ENCODE results near the gene MOCOS.
A peak's percentile ranks its signal among the peaks of the same experiment; 100 is the strongest.

MOCOS gene

GRCh38 chr18:36279001-36279400, 91.7 kb downstream of the MOCOS start:
- no peak for DNase-seq

- no peak for DNase-seq
These were observed 94.6 kb downstream of the MOCOS start for GRCh38 chr18:36281936-36282335.

GRCh38 chr18:36283448-36283847, 96.2 kb downstream of the MOCOS start:
- no peak for DNase-seq

- DNase-seq, result no peak
These were observed 97.0 kb downstream of the MOCOS start for GRCh38 chr18:36284268-36284667.

GRCh38 chr18:36284671-36285295, 97.5 kb downstream of the MOCOS start:
- DNase-seq, result peak; percentile 54

- no peak for DNase-seq
These were observed 100.4 kb downstream of the MOCOS start for GRCh38 chr18:36287653-36288052.

GRCh38 chr18:36288689-36289088, 101.4 kb downstream of the MOCOS start:
- DNase-seq, result no peak

- DNase-seq, result no peak
These were observed 106.7 kb downstream of the MOCOS start for GRCh38 chr18:36294031-36294430.

GRCh38 chr18:36295214-36295613, 107.9 kb downstream of the MOCOS start:
- DNase-seq, result no peak

- DNase-seq, result no peak
These were observed 108.6 kb downstream of the MOCOS start for GRCh38 chr18:36295880-36296301.

GRCh38 chr18:36296650-36297416, 109.5 kb downstream of the MOCOS start:
- peak; percentile 84 for DNase-seq

- DNase-seq, result peak; percentile 83
These were observed 110.3 kb downstream of the MOCOS start, which contains the start of gene FHOD3 for GRCh38 chr18:36297417-36298125. FHOD3 (plus strand) TSS chr18:36297713; CDS start chr18:36297836, 123 bp downstream.

GRCh38 chr18:36298126-36298741, 110.9 kb downstream of the MOCOS start:
- DNase-seq, result peak; percentile 83

- DNase-seq, result no peak
These were observed 111.7 kb downstream of the MOCOS start for GRCh38 chr18:36299015-36299414.

GRCh38 chr18:36300211-36300610, 112.9 kb downstream of the MOCOS start:
- DNase-seq, result no peak

- no peak for DNase-seq
These were observed 114.6 kb downstream of the MOCOS start for GRCh38 chr18:36301884-36302283.

- DNase-seq, result peak; percentile 46
These were observed 115.4 kb downstream of the MOCOS start for GRCh38 chr18:36302676-36303075.

- no peak for DNase-seq
These were observed 116.0 kb downstream of the MOCOS start for GRCh38 chr18:36303211-36303844.

GRCh38 chr18:36304723-36305122, 117.4 kb downstream of the MOCOS start:
- no peak for DNase-seq

GRCh38 chr18:36305375-36305774, 118.1 kb downstream of the MOCOS start:
- DNase-seq, result no peak

- DNase-seq, result no peak
These were observed 120.2 kb downstream of the MOCOS start for GRCh38 chr18:36307513-36307912.

GRCh38 chr18:36308711-36309435, 121.6 kb downstream of the MOCOS start:
- DNase-seq, result no peak

Measured in retina (tissue), 1 donor.